Heart right ventricle (tissue), 16 donors: ENCODE data around the gene SMYD2. TPM values are rescaled to one million over a fixed set of nuclear protein-coding genes. Genes with fewer than 3 reads are reported as not detected.

Experiments
- ATAC-seq, 8 donors: fragments of 200-7000 bp; cut with Tn5 transposase; one replicate each; pipeline ENCODE4 v1.9.1; 2020; ENCODE audit warnings: mild to moderate bottlenecking in 8 of 8, moderate library complexity in 8 of 8, moderate number of reproducible peaks in 1 of 8
- DNase-seq, 2 donors: peaks; one replicate each; pipeline ENCODE4 v3.0.0-alpha.2; 2020
- H3K27ac ChIP-seq, 10 donors: fragments of 200-600 bp; sonication (generic) in 2 of 10; one replicate each; pipeline versions ENCODE4 v1.5.0 to v1.8.0; 2020 to 2022; ENCODE audit warnings: mild to moderate bottlenecking in 3 of 10
- H3K27me3 ChIP-seq, 7 donors: fragments of 200-600 bp; one replicate each; pipeline ENCODE4 v1.8.0; 2021 to 2022; ENCODE audit warnings: mild to moderate bottlenecking in 2 of 7
- H3K36me3 ChIP-seq, 9 donors: fragments of 200-600 bp; sonication (generic) in 1 of 9; one replicate each; pipeline versions ENCODE4 v1.5.0 to v1.8.0; 2020 to 2022; ENCODE audit warnings: mild to moderate bottlenecking in 2 of 9
- H3K4me1 ChIP-seq, 9 donors: fragments of 200-600 bp; sonication (generic) in 1 of 9; one replicate each; pipeline versions ENCODE4 v1.5.0 to v1.8.0; 2020 to 2022; ENCODE audit warnings: mild to moderate bottlenecking in 4 of 9
- H3K4me3 ChIP-seq, 10 donors: fragments of 200-600 bp; sonication (generic) in 2 of 10; one replicate each; pipeline versions ENCODE4 v1.5.0 to v1.8.0; 2020 to 2022; ENCODE audit warnings: mild to moderate bottlenecking in 7 of 10, moderate library complexity in 2 of 10
- H3K9me3 ChIP-seq, 11 donors: fragments of 200-600 bp in 10 of 11; sonication (generic) in 2 of 11; one replicate each; pipeline versions ENCODE4 v1.5.0 to v1.8.0; 2013 to 2022; ENCODE audit warnings: mild to moderate bottlenecking in 2 of 11, control low read depth in 1 of 11, moderate library complexity in 1 of 11
- WGBS, 2 donors: extraction: QIAGEN DNeasy Blood & Tissue Kit; methylation state at CpG; one replicate each; pipeline ENCODE4 v1.1.7; 2013; ENCODE audit warnings: inconsistent platforms in 1 of 2; 5-methylcytosine and 5-hydroxymethylcytosine counted together
- intact Hi-C, 10 donors: fragments of 100-400 bp; cut with DNase I; formaldehyde crosslinking; loops; one replicate each; pipeline versions ENCODE4 v1.11.1 to v1.14.2; 2022
- polyA plus RNA-seq, 2 donors: library from polyadenylated mRNA; stranded (reverse); fragments of 200-250 nt; gene quantifications; one replicate each; pipeline ENCODE4 v1.2.3, GENCODE V29; 2013
- total RNA-seq, 10 donors: library from RNA; stranded (reverse); fragmentation: NEBNext Ultra II Directional in 3 of 10; extraction: Animal tissue kit (Norgen Biotek cat#: 25700) in 3 of 10; gene quantifications; one replicate each; pipeline versions ENCODE4 v1.2.1 to v1.2.4, GENCODE V29; 2021 to 2023
- TF ChIP-seq, protein P1 (sequence below), 9 donors: fragments of 200-600 bp; sonication (generic) in 2 of 9; IDR thresholded peaks; one replicate each; pipeline versions ENCODE4 v1.5.0 to v1.8.0; 2021 to 2022; ENCODE audit warnings: antibody characterized with exemption in 9 of 9, mild to moderate bottlenecking in 5 of 9, moderate library complexity in 1 of 9
- donor health status: Arrhythmogenic right ventricular cardiomyopathy.
- donor health status: ischemic (EF 13 %, LVEDD 7.1; RV severe dilation, severe dysfunction).
- donor health status: healthy with polysubstance abuse.
- donor health status: DM: no; HTN: yes; CAD: no.
- donor health status: DM: no; HTN: no; CAD: no.
- donor health status: ischemic (EF 25% LVEDD 6.9; RV normal size, moderate dysfunction).
- donor health status: ischemic (EF 25% LVEDD 5.7; RV mildly dilated, moderate dysfunction).
- donor health status: healthy.
- donor health status: DM: yes; HTN: yes; CAD: no.
- donor health status: Ischemic cardiomyopathy.
- donor health status: ischemic (EF 35%, LVEDD 5.7; RV mildly dilated, moderate dysfunction).
- donor health status: nonischemic (EF 11% LVEDD 7.7; RV severe dilation, severe dysfunction).
- donor health status: DM: yes; HTN: yes; CAD: no.
- donor health status: PGD.
- donor health status: ischemic (EF 29% LVEDD 5.4; RV normal size, mild dysfunction).
- donor health status: nonischemic (EF 23%, LVEDD 6.1; RV moderate dilation, normal function).

SMYD2 gene
- total and polyA plus RNA-seq, 12 donors = 97.3 to 438 (median 292) TPM

DNA sequence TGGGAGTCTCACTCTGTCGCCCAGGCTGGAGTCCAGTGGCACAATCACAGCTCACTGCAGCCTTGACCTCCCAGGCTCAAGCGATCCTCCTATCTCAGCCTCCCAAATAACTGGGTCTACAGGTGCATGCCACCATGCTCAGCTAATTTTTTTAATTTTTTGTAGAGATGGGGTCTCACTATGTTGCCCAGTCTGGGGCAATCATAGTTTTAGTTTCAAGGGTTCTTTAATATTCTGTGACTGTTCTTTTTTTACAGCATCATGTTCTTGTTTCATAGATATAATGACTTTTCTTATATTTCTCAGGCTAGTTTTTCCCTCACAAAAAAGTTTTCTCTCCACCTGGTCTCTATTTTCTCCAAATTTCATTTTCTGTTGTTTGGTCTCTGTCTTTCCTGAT, 25.4 kb upstream of the SMYD2 start:
- 93 to 94% methylated on average over 2 of the region's 2 CpGs for WGBS, 2 donors
- Histone ChIP-seq H3K4me3 (no peak overlapping the region), H3K27ac (no peak overlapping the region)

DNA sequence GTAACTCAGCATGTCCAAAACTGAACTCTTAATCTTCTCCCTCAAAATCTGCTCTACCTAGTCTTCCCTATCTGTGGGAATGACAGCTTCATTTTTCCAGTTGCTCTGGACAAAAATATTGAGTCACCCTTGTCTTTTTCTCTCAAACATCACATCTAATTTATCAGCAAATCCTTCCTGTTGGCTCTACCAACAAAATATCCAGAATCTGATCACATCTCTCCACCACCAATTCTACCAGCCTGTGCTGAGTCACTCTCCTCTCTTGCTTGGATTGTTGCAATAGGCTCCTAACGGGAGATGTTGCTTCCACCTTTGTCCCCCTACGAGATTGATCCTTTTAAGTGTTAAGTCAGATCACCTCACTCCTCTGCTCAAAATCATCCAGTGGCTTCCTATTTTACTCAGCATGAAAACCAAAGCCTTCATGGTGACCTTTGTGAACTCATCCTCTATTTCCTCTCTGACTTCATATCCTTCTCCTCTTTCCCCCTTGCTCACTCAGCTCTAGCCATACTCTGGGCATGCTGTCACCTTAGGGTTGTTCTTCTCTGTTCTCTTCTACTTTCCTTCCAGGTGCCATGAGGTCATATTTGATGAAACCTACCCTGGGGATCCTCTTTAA, 21.5 kb upstream of the SMYD2 start:
- no peak for DNase-seq
- Histone ChIP-seq H3K9me3 (peaks cover 0 to 17% (median 3%) of the 10 kb centered on the region in 11 donors), H3K27ac (no peak overlapping the region), H3K4me3 (no peak overlapping the region), H3K27me3 (peaks cover 0 to 47% (median 11%) of the 10 kb centered on the region in 7 donors), H3K36me3 (no peaks in the 10 kb centered on the region), H3K4me1 (peaks cover 0 to 20% (median 7%) of the 10 kb centered on the region in 9 donors)
- intact Hi-C loops = loop anchor here in 1 of 10 donors (5.0 kb wide), 1 partner anchor 42 kb away; no protein-coding TSS in a partner anchor
- ATAC-seq = no peak
- TF ChIP-seq, protein P1, sequence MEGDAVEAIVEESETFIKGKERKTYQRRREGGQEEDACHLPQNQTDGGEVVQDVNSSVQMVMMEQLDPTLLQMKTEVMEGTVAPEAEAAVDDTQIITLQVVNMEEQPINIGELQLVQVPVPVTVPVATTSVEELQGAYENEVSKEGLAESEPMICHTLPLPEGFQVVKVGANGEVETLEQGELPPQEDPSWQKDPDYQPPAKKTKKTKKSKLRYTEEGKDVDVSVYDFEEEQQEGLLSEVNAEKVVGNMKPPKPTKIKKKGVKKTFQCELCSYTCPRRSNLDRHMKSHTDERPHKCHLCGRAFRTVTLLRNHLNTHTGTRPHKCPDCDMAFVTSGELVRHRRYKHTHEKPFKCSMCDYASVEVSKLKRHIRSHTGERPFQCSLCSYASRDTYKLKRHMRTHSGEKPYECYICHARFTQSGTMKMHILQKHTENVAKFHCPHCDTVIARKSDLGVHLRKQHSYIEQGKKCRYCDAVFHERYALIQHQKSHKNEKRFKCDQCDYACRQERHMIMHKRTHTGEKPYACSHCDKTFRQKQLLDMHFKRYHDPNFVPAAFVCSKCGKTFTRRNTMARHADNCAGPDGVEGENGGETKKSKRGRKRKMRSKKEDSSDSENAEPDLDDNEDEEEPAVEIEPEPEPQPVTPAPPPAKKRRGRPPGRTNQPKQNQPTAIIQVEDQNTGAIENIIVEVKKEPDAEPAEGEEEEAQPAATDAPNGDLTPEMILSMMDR (IDR thresholded peaks at IDR 0.05) = no peak
- 81 to 90% methylated on average over 2 of the region's 2 CpGs for WGBS, 2 donors

More for the DNA sequence above, 25.4 kb upstream of the SMYD2 start:
- Histone ChIP-seq H3K4me1 (peaks cover 0 to 10% (median 0%) of the 10 kb centered on the region in 9 donors), H3K36me3 (no peaks in the 10 kb centered on the region), H3K27me3 (peaks cover 0 to 10% (median 0%) of the 10 kb centered on the region in 7 donors), H3K9me3 (peaks cover 0 to 17% (median 3%) of the 10 kb centered on the region in 11 donors)
- no peak for ATAC-seq
- DNase-seq = no peak
- intact Hi-C loops = loop anchor here in 1 of 10 donors (5.0 kb wide), 1 partner anchor 38 kb away; no protein-coding TSS in a partner anchor
- TF ChIP-seq, protein P1 (IDR thresholded peaks at IDR 0.05) = no peak

DNA sequence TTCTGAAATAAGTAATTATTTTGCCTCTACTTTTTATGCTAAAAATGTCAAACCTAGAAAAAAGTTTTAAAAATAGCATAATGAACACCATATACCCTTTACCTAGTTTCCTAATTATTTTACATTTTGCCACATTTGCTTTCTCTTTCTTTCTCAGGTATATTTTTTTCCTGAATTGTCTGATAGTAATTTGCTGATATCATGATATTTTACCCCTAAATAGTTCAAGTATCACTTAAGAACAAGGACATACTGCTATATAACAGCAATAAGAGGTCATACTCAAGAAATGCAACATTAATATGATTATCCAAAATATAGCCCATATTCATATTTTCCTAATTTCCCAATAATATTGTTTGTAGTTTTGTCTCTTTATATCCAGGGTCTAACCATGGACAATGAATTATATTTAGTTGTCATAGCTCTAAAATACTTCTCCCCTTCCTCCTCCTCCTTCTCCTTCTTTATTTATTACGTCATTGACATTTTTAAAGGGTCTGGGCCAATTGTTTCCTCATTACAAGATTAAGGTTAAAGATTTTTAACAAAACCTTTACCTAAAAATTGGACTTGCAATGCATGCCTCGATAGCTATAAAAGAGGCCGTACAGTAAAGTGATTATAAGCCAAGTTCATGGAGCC, 20.3 kb upstream of the SMYD2 start:
- DNase-seq = no peak
- Histone ChIP-seq H3K9me3 (peaks cover 0 to 7% (median 0%) of the 10 kb centered on the region in 11 donors), H3K36me3 (no peaks in the 10 kb centered on the region), H3K27ac (peak overlapping the region in 4 of 10 donors; percentile 57 to 85 (median 76)), H3K27me3 (peaks cover 0 to 59% (median 21%) of the 10 kb centered on the region in 7 donors), H3K4me3 (no peak overlapping the region), H3K4me1 (peaks cover 0 to 20% (median 7%) of the 10 kb centered on the region in 9 donors)
- TF ChIP-seq, protein P1 (IDR thresholded peaks at IDR 0.05) = no peak
- intact Hi-C loops = loop anchor here (1.0 to 10.0 kb wide), 10 partner anchors 33 to 327 kb away; no protein-coding TSS in a partner anchor
- ATAC-seq = no peak
- 67 to 76% methylated on average over 3 of the region's 3 CpGs for WGBS, 2 donors
